Activated CD4-positive, alpha-beta T cell treated with anti-CD3 and anti-CD28 coated beads, Interleukin-2, Interleukin-4, amounts not matched to agents 100 ng/mL and 50 ng/mL, durations not matched to agents 16 hours and 8 hours (primary cell): Measurements from ENCODE around the gene GJB4.
"Not testable (repeated sequence)": the region's sequence is repeated elsewhere in the genome, so short reads cannot be mapped to it uniquely, and the experiment has no call there.

Experiments used
- DNase-seq: peaks from one replicate; pipeline ENCODE4 v3.0.0-alpha.2; 2020; ENCODE audit warnings: low spot score

The GJB4 gene

GRCh38 chr1:34759503-34760357 is at the start of gene GJB4:
GJB4 (plus strand) TSS chr1:34759740; CDS start chr1:34761255, 1,515 bp downstream.
- no peak for DNase-seq

- no peak for DNase-seq
Measured at GRCh38 chr1:34710812-34711211, 48.7 kb upstream of the GJB4 start.

- DNase-seq = no peak
Measured at GRCh38 chr1:34711485-34711884, 48.1 kb upstream of the GJB4 start.

GRCh38 chr1:34712007-34712688 is 47.4 kb upstream of the GJB4 start:
- DNase-seq = no peak

GRCh38 chr1:34713443-34713842 is 46.1 kb upstream of the GJB4 start:
- no peak for DNase-seq

GRCh38 chr1:34714386-34714785 is 45.2 kb upstream of the GJB4 start:
- no peak for DNase-seq

- no peak for DNase-seq
Measured at GRCh38 chr1:34715139-34715538, 44.4 kb upstream of the GJB4 start.

GRCh38 chr1:34721241-34721640 is 38.3 kb upstream of the GJB4 start:
- DNase-seq = no peak

GRCh38 chr1:34721646-34722355 is 37.7 kb upstream of the GJB4 start:
- DNase-seq = no peak

- DNase-seq = no peak
Measured at GRCh38 chr1:34726861-34727260, 32.7 kb upstream of the GJB4 start.

GRCh38 chr1:34730485-34730884 is 29.1 kb upstream of the GJB4 start:
- no peak for DNase-seq

- DNase-seq = not testable (repeated sequence)
Measured at GRCh38 chr1:34732831-34733230, 26.7 kb upstream of the GJB4 start.

GRCh38 chr1:34736692-34737091 is 22.8 kb upstream of the GJB4 start:
- DNase-seq = no peak

GRCh38 chr1:34737236-34737635 is 22.3 kb upstream of the GJB4 start:
- not testable (repeated sequence) for DNase-seq

GRCh38 chr1:34739613-34740012 is 19.9 kb upstream of the GJB4 start:
- DNase-seq = no peak

- DNase-seq = no peak
Measured at GRCh38 chr1:34740161-34740868, 19.2 kb upstream of the GJB4 start.

- DNase-seq = peak; percentile 79
Measured at GRCh38 chr1:34742667-34743270, 16.8 kb upstream of the GJB4 start.

- no peak for DNase-seq
Measured at GRCh38 chr1:34743775-34744174, 15.8 kb upstream of the GJB4 start.

GRCh38 chr1:34744851-34745250 is 14.7 kb upstream of the GJB4 start:
- DNase-seq = no peak

- no peak for DNase-seq
Measured at GRCh38 chr1:34745666-34746065, 13.9 kb upstream of the GJB4 start.

- no peak for DNase-seq
Measured at GRCh38 chr1:34746101-34746500, 13.4 kb upstream of the GJB4 start.
